ENCODE measurements around the gene KIF24. TPM values are rescaled to one million over a fixed set of nuclear protein-coding genes. Genes with fewer than 3 reads are reported as not detected.
"Not testable (repeated sequence)": the region's sequence is repeated elsewhere in the genome, so short reads cannot be mapped to it uniquely, and the experiment has no call there.

KIF24 gene
- total RNA-seq, 5 donors from 2014 or later (not counting 1 experiment from before 2014, with no cell fraction given) = 0.15 to 0.41 (median 0.23) TPM

DNA sequence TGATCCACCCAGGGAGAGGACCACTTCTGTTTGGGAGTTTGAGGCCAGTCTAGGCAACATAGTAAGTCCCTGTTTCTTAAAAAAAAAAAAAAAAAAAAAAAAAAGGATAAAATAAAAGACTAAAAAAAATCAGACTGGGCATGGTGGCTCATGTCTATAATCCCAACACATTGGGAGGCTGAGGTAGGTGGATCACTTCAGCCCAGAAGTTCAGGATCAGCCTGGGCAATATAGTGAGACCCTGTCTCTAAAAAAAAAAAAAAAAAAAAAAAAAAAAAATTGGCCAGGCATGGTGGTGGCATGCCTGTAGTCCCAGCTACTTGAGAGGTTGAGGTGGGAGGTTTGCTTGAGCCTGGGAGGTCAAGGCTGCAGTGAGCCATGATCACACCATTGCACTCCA is 9.0 kb upstream of the KIF24 start:
- CTCF ChIA-PET = interaction anchor here (0.5 to 0.7 kb wide), 2 partner anchors 73 to 525 kb away, joined by 5 to 8 read pairs; no protein-coding TSS in a partner anchor
- H3K4me3 Mint-ChIP-seq; ATAC-seq (replicated peaks in 1 of 4); POLR2A ChIA-PET; H3K27ac Mint-ChIP-seq; H3K9me3 ChIP-seq; H3K27me3 Mint-ChIP-seq; H3K4me1 ChIP-seq (ENCODE audit: control insufficient read depth in 1 of 2, extremely low read depth in 1 of 2, insufficient read depth in 2 of 2, low read length in 2 of 2); H3K27me3 ChIP-seq (replicated peaks in 1 of 2; ENCODE audit: control insufficient read depth in 2 of 2, extremely low read depth in 1 of 2, insufficient read depth in 2 of 2, low read length in 1 of 2); DNase-seq; H3K4me1 Mint-ChIP-seq; H3K9me3 Mint-ChIP-seq; H3K4me3 ChIP-seq (ENCODE audit: control insufficient read depth in 1 of 2, extremely low read depth in 1 of 2, low read length in 1 of 2); H3K27ac ChIP-seq (ENCODE audit: low read length): not testable (repeated sequence)
- peaks cover 4 to 41% of the 10 kb centered on the region in 2 donors for H3K36me3 ChIP-seq (ENCODE audit: control insufficient read depth in 2 of 2, extremely low read depth in 1 of 2, insufficient read depth in 1 of 2, low read length in 1 of 2)
- H3K36me3 Mint-ChIP-seq = peaks cover 24% of the 10 kb centered on the region

DNA sequence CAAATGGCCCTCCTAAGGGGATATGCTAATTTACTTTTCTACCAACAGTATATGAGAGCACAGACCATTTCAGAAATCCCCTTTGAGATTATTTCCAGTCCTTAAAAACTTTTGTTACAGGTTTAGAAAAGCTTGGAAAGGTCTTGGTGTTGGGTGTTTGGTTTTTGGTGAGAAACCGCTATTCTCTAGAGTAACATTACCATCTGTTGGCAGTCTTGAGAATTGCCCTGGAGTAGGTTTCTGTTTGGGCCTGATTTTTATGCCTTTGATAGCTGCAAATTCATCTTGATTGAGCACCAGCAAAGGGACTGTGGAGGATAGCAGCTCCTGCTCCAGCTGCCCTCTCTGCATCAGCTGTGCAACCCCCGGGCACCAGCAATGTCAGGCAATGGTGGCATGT is 8.3 kb upstream of the KIF24 start:
- Mint-ChIP-seq H3K27me3 (no peaks in the 10 kb centered on the region), H3K27ac (no peak overlapping the region), H3K4me1 (peaks cover 5 to 8% (median 5%) of the 10 kb centered on the region in 3 donors), H3K9me3 (no peaks in the 10 kb centered on the region), H3K4me3 (no peak overlapping the region), H3K36me3 (peaks cover 21% of the 10 kb centered on the region)
- H3K36me3 ChIP-seq (ENCODE audit: control insufficient read depth in 2 of 2, extremely low read depth in 1 of 2, insufficient read depth in 1 of 2, low read length in 1 of 2) = peaks cover 4 to 34% of the 10 kb centered on the region in 2 donors
- no peaks in the 10 kb centered on the region for H3K27me3 ChIP-seq (replicated peaks in 1 of 2; ENCODE audit: control insufficient read depth in 2 of 2, extremely low read depth in 1 of 2, insufficient read depth in 2 of 2, low read length in 1 of 2)
- no peak for ATAC-seq (replicated peaks in 1 of 4)
- CTCF ChIA-PET = interaction anchor here in 1 of 2 donors (0.5 to 0.7 kb wide), 3 partner anchors 237 to 524 kb away, joined by 5 to 8 read pairs (median 6); no protein-coding TSS in a partner anchor
- DNase-seq = no peak
- no peaks in the 10 kb centered on the region for H3K9me3 ChIP-seq
- no peak overlapping the region for H3K27ac ChIP-seq (ENCODE audit: low read length)
- POLR2A ChIA-PET = no interaction called here
- no peak overlapping the region for H3K4me3 ChIP-seq (ENCODE audit: control insufficient read depth in 1 of 2, extremely low read depth in 1 of 2, low read length in 1 of 2)
- H3K4me1 ChIP-seq (ENCODE audit: control insufficient read depth in 1 of 2, extremely low read depth in 1 of 2, insufficient read depth in 2 of 2, low read length in 2 of 2) = no peaks in the 10 kb centered on the region
- WGBS (ENCODE audit: insufficient coverage) = 95% methylated on average over 2 of the region's 2 CpGs

DNA sequence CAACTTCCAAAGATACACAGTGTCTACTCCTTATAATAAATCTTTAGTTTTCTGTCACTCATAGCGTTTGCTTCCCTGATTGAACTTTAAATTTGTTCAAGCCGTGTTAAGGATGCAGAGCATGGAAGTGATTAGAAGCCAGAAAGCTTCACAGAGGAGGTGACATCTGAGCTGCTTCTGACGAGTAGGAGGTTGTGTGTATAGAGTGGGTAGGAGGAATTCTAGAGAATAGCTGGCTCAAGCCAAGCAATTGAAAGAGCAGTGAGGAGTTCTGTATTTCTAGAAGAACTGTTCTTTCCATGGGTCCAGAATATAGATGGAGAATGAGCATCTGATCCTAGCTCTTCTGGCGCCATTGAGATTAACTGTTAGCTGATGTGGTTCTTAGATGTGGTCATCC is 6.3 kb upstream of the KIF24 start:
- Mint-ChIP-seq H3K4me3 (no peak overlapping the region), H3K36me3 (peaks cover 12% of the 10 kb centered on the region), H3K27ac (no peak overlapping the region), H3K27me3 (no peaks in the 10 kb centered on the region), H3K9me3 (no peaks in the 10 kb centered on the region), H3K4me1 (peaks cover 17 to 23% (median 19%) of the 10 kb centered on the region in 3 donors)
- Histone ChIP-seq H3K36me3 (ENCODE audit: control insufficient read depth in 2 of 2, extremely low read depth in 1 of 2, insufficient read depth in 1 of 2, low read length in 1 of 2) (peaks cover under 1 to 17% of the 10 kb centered on the region in 2 donors), H3K4me3 (ENCODE audit: control insufficient read depth in 1 of 2, extremely low read depth in 1 of 2, low read length in 1 of 2) (no peak overlapping the region), H3K27ac (ENCODE audit: low read length) (no peak overlapping the region), H3K27me3 (replicated peaks in 1 of 2; ENCODE audit: control insufficient read depth in 2 of 2, extremely low read depth in 1 of 2, insufficient read depth in 2 of 2, low read length in 1 of 2) (no peaks in the 10 kb centered on the region), H3K9me3 (no peaks in the 10 kb centered on the region), H3K4me1 (ENCODE audit: control insufficient read depth in 1 of 2, extremely low read depth in 1 of 2, insufficient read depth in 2 of 2, low read length in 2 of 2) (peaks cover under 1 to 3% of the 10 kb centered on the region in 2 experiments)
- ATAC-seq (replicated peaks in 1 of 4) (no peak), DNase-seq (no peak)
- ChIA-PET POLR2A (interaction anchor here in 1 of 2 donors (0.6 kb wide), 1 partner anchor 734 kb away, joined by 14 read pairs; no protein-coding TSS in a partner anchor), CTCF (interaction anchor here (0.6 kb wide), 2 partner anchors 38 to 539 kb away, joined by 3 read pairs; no protein-coding TSS in a partner anchor)
- WGBS (ENCODE audit: insufficient coverage) = 85% methylated on average over 2 of the region's 4 CpGs

DNA sequence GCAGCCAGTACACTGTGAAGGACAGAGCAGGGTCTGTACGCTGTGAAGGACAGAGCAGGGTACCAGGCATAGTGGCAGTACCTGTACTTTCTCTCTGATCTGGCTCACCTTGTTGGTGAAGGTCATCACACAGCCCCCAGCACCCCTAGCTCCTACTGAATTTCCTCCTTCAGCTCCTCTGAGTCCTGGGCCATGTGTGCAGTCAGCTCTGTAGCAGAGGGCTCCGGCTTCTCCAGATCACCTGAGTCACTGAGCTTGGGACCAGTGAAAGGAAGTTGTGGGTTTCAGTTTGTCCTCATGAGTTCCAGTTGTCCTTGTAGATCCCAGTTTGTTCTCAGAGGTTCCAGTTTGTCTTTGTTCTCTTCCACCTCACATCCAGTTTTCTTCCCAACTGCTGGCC is 5.8 kb upstream of the KIF24 start:
- POLR2A ChIA-PET = interaction anchor here in 1 of 2 donors (0.6 kb wide), 1 partner anchor 735 kb away, joined by 14 read pairs; no protein-coding TSS in a partner anchor
- 100% methylated on average over 1 of the region's 2 CpGs for WGBS (ENCODE audit: insufficient coverage)

DNA sequence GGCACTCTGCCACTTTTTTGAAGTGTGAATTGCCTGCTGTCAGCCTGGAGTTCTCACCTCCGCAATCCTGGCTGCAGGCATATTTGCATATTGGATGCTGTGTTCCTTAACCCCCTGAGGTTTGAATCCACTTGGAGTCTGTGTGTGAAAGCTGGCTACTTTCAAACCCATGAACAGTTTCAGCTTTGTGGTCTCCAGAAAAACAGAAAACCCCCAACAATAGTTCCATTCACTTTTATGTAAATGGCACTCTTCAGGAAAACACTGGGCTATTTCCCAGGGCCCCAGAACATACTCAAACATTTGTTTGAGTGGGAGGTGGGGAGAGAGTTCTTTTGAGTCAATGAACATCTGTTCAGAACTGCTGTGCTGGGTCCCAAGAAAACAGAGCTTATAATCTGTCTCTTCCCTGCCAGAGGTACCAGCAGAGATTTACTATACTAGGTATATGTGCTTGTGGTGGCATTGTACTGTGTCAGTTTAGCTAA is 5.3 kb upstream of the KIF24 start:
- H3K27me3 Mint-ChIP-seq = no peaks in the 10 kb centered on the region
- WGBS (ENCODE audit: insufficient coverage) = no CpG with 5 or more reads among the region's 1 CpG
- peaks cover 7% of the 10 kb centered on the region for H3K36me3 Mint-ChIP-seq
- no peak for ATAC-seq (replicated peaks in 1 of 4)
- DNase-seq = no peak
- Histone ChIP-seq H3K36me3 (ENCODE audit: control insufficient read depth in 2 of 2, extremely low read depth in 1 of 2, insufficient read depth in 1 of 2, low read length in 1 of 2) (peaks cover 0 to 10% of the 10 kb centered on the region in 2 donors), H3K4me1 (ENCODE audit: control insufficient read depth in 1 of 2, extremely low read depth in 1 of 2, insufficient read depth in 2 of 2, low read length in 2 of 2) (peaks cover 2 to 9% of the 10 kb centered on the region in 2 experiments), H3K4me3 (ENCODE audit: control insufficient read depth in 1 of 2, extremely low read depth in 1 of 2, low read length in 1 of 2) (no peak overlapping the region), H3K9me3 (no peaks in the 10 kb centered on the region), H3K27me3 (replicated peaks in 1 of 2; ENCODE audit: control insufficient read depth in 2 of 2, extremely low read depth in 1 of 2, insufficient read depth in 2 of 2, low read length in 1 of 2) (no peaks in the 10 kb centered on the region), H3K27ac (ENCODE audit: low read length) (no peak overlapping the region)
- no peak overlapping the region for H3K4me3 Mint-ChIP-seq
- H3K4me1 Mint-ChIP-seq = peaks cover 23 to 29% (median 29%) of the 10 kb centered on the region in 3 donors
- CTCF ChIA-PET = interaction anchor here (0.6 to 3.1 kb wide), 6 partner anchors 42 to 116 kb away, joined by 3 to 27 read pairs (median 4); partner anchors contain the start of gene MYORG (in 1 of the 2)
- POLR2A ChIA-PET = no interaction called here
- H3K27ac Mint-ChIP-seq = no peak overlapping the region
- H3K9me3 Mint-ChIP-seq = no peaks in the 10 kb centered on the region

More for the DNA sequence above, 5.8 kb upstream of the KIF24 start:
- peaks cover 22 to 23% (median 23%) of the 10 kb centered on the region in 3 donors for H3K4me1 Mint-ChIP-seq
- no peak overlapping the region for H3K27ac ChIP-seq (ENCODE audit: low read length)
- no peaks in the 10 kb centered on the region for H3K9me3 Mint-ChIP-seq
- peaks cover 0 to 12% of the 10 kb centered on the region in 2 donors for H3K36me3 ChIP-seq (ENCODE audit: control insufficient read depth in 2 of 2, extremely low read depth in 1 of 2, insufficient read depth in 1 of 2, low read length in 1 of 2)
- H3K36me3 Mint-ChIP-seq = peaks cover 7% of the 10 kb centered on the region
- H3K4me3 ChIP-seq (ENCODE audit: control insufficient read depth in 1 of 2, extremely low read depth in 1 of 2, low read length in 1 of 2) = no peak overlapping the region
- H3K27ac Mint-ChIP-seq = no peak overlapping the region
- H3K4me1 ChIP-seq (ENCODE audit: control insufficient read depth in 1 of 2, extremely low read depth in 1 of 2, insufficient read depth in 2 of 2, low read length in 2 of 2) = peaks cover 2 to 7% of the 10 kb centered on the region in 2 experiments
- DNase-seq (no peak), ATAC-seq (replicated peaks in 1 of 4) (no peak)
- CTCF ChIA-PET = interaction anchor here in 1 of 2 donors (0.6 kb wide), 1 partner anchor 115 kb away, joined by 3 read pairs; no protein-coding TSS in a partner anchor
- H3K9me3 ChIP-seq = no peaks in the 10 kb centered on the region
- no peaks in the 10 kb centered on the region for H3K27me3 ChIP-seq (replicated peaks in 1 of 2; ENCODE audit: control insufficient read depth in 2 of 2, extremely low read depth in 1 of 2, insufficient read depth in 2 of 2, low read length in 1 of 2)
- H3K27me3 Mint-ChIP-seq = no peaks in the 10 kb centered on the region
- H3K4me3 Mint-ChIP-seq = no peak overlapping the region

DNA sequence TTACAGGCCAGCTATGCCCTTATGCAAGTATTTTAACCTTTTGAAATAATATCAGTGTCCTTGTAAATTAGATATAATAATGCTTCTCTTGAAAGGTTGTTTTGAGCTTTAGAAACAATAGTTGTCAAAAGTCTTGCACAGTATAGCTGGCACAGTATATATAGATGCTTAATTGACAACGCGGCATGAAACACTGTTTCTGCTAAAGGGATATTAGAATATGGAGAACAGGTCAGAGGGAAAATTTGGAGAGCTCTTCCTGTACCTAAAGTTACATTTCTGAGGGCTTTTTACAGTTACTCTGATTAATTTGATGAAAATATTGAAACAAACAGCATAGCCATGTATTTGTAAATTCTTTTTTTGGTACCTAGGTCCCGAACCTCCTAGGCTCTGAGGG is 4.8 kb upstream of the KIF24 start:
- Mint-ChIP-seq H3K36me3 (peaks cover 4% of the 10 kb centered on the region), H3K4me3 (no peak overlapping the region), H3K4me1 (peaks cover 25 to 33% (median 31%) of the 10 kb centered on the region in 3 donors), H3K27ac (no peak overlapping the region), H3K9me3 (no peaks in the 10 kb centered on the region), H3K27me3 (no peaks in the 10 kb centered on the region)
- Histone ChIP-seq H3K27ac (ENCODE audit: low read length) (no peak overlapping the region), H3K27me3 (replicated peaks in 1 of 2; ENCODE audit: control insufficient read depth in 2 of 2, extremely low read depth in 1 of 2, insufficient read depth in 2 of 2, low read length in 1 of 2) (no peaks in the 10 kb centered on the region), H3K4me3 (ENCODE audit: control insufficient read depth in 1 of 2, extremely low read depth in 1 of 2, low read length in 1 of 2) (no peak overlapping the region), H3K36me3 (ENCODE audit: control insufficient read depth in 2 of 2, extremely low read depth in 1 of 2, insufficient read depth in 1 of 2, low read length in 1 of 2) (peaks cover 0 to 5% of the 10 kb centered on the region in 2 donors), H3K9me3 (no peaks in the 10 kb centered on the region), H3K4me1 (ENCODE audit: control insufficient read depth in 1 of 2, extremely low read depth in 1 of 2, insufficient read depth in 2 of 2, low read length in 2 of 2) (peaks cover 3 to 10% of the 10 kb centered on the region in 2 experiments)
- ATAC-seq (replicated peaks in 1 of 4) = no peak
- POLR2A ChIA-PET = no interaction called here
- WGBS (ENCODE audit: insufficient coverage) = 64% methylated on average over 2 of the region's 3 CpGs
- CTCF ChIA-PET = interaction anchor here (0.8 to 3.1 kb wide), 6 partner anchors 9 to 70 kb away, joined by 3 to 27 read pairs (median 4); partner anchors contain the start of gene MYORG (in 1 of the 2)
- no peak for DNase-seq

All from T-cell (primary cell).